HepG2 (cell line): ENCODE measurements around the gene RNPEPL1. TPM values are rescaled to one million over a fixed set of nuclear protein-coding genes. Genes with fewer than 3 reads are reported as not detected.

Experiments used
- BATF2 ChIP-seq: sonication (generic); formaldehyde crosslinking; IDR thresholded peaks from 2 replicates; pipeline ENCODE4 v1.8.0; 2022; ENCODE audit warnings: mild to moderate bottlenecking, missing genetic modification reagents, moderate library complexity
- CENPT ChIP-seq: sonication (generic); formaldehyde crosslinking; IDR thresholded peaks from 2 replicates; pipeline ENCODE4 v1.8.0; 2022; ENCODE audit warnings: low read depth, mild to moderate bottlenecking, moderate library complexity, missing genetic modification reagents
- EP300 ChIP-seq, 3 experiments: sonication (generic) in 1 of 3; formaldehyde crosslinking in 1 of 3; IDR thresholded peaks; 2 replicates each; pipeline versions ENCODE4 v1.5.1 to v1.6.1; 2011 to 2020; ENCODE audit warnings: low read depth in 2 of 3, low read length in 2 of 3, borderline replicate concordance in 1 of 3, improper control_type of control experiment in 1 of 3, mild to moderate bottlenecking in 1 of 3, missing genetic modification reagents in 1 of 3, moderate library complexity in 1 of 3
- FOXK1 ChIP-seq: sonication (generic); formaldehyde crosslinking; IDR thresholded peaks from 2 replicates; pipeline ENCODE4 v1.4.0; 2020; ENCODE audit warnings: low read depth, missing genetic modification reagents, borderline replicate concordance
- FUBP1 ChIP-seq: sonication (generic); formaldehyde crosslinking; IDR thresholded peaks from 2 replicates; pipeline ENCODE4 v1.5.1; 2020; ENCODE audit warnings: missing genetic modification reagents, mild to moderate bottlenecking, borderline replicate concordance
- GABPA ChIP-seq, 2 experiments: IDR thresholded peaks; 2 replicates each; pipeline ENCODE4 v1.6.1; 2011 to 2016; ENCODE audit warnings: low read depth in 2 of 2, low read length in 1 of 2, missing biosample characterization in 1 of 2, missing genetic modification characterization in 1 of 2
- HNRNPK ChIP-seq: fragments of 200-400 bp; formaldehyde crosslinking; IDR thresholded peaks from 2 replicates; pipeline ENCODE4 v1.6.1; 2018; ENCODE audit warnings: low read length, low read depth, moderate library complexity, mild to moderate bottlenecking; ENCODE audit not compliant: poor library complexity, severe bottlenecking
- IRX3 ChIP-seq: sonication (generic); formaldehyde crosslinking; IDR thresholded peaks from 2 replicates; pipeline ENCODE4 v1.8.1; 2023; ENCODE audit warnings: mild to moderate bottlenecking, low read depth, missing genetic modification reagents, borderline replicate concordance
- JARID2 ChIP-seq: sonication (generic); formaldehyde crosslinking; IDR thresholded peaks from 2 replicates; pipeline ENCODE4 v1.8.1; 2023; ENCODE audit warnings: missing genetic modification reagents, inconsistent platforms; ENCODE audit not compliant: insufficient replicate concordance
- KLF16 ChIP-seq, 2 experiments: sonication (generic) in 1 of 2; formaldehyde crosslinking in 1 of 2; IDR thresholded peaks; 2 replicates each; pipeline versions ENCODE4 v1.6.1 to v1.8.0; 2016 to 2023; ENCODE audit warnings: missing genetic modification reagents in 2 of 2, missing compliant biosample characterization in 1 of 2
- MYPOP ChIP-seq: sonication (generic); formaldehyde crosslinking; IDR thresholded peaks from 2 replicates; pipeline ENCODE4 v1.8.1; 2023; ENCODE audit warnings: mild to moderate bottlenecking, moderate library complexity, missing genetic modification reagents
- NBN ChIP-seq: fragments of 450-650 bp; conservative IDR thresholded peaks from 2 replicates; pipeline ENCODE4 v1.6.1; 2017
- NFKBIZ ChIP-seq: IDR thresholded peaks from 2 replicates; pipeline ENCODE4 v1.6.1; 2018; ENCODE audit warnings: missing genetic modification reagents, missing compliant biosample characterization
- RBFOX2 ChIP-seq: fragments of 200-400 bp; formaldehyde crosslinking; IDR thresholded peaks from 2 replicates; pipeline ENCODE4 v1.6.1; 2017; ENCODE audit warnings: low read depth, mild to moderate bottlenecking, low read length
- RELA ChIP-seq: sonication (generic); formaldehyde crosslinking; IDR thresholded peaks from 2 replicates; pipeline ENCODE4 v1.4.0; 2020; ENCODE audit warnings: missing genetic modification reagents
- TARDBP ChIP-seq: sonication (generic); formaldehyde crosslinking; IDR thresholded peaks from 2 replicates; pipeline ENCODE4 v1.8.0; 2022; ENCODE audit warnings: mild to moderate bottlenecking, missing genetic modification reagents
- TEF ChIP-seq: sonication (generic); formaldehyde crosslinking; IDR thresholded peaks from 2 replicates; pipeline ENCODE4 v1.5.0; 2020; ENCODE audit warnings: missing genetic modification reagents
- TERF1 ChIP-seq: sonication (generic); formaldehyde crosslinking; IDR thresholded peaks from 2 replicates; pipeline ENCODE4 v1.8.0; 2022; ENCODE audit warnings: mild to moderate bottlenecking, missing genetic modification reagents, moderate library complexity
- XBP1 ChIP-seq: sonication (generic); formaldehyde crosslinking; IDR thresholded peaks from 2 replicates; pipeline ENCODE4 v1.5.0; 2020; ENCODE audit warnings: missing genetic modification reagents
- ZC3H4 ChIP-seq: sonication (generic); formaldehyde crosslinking; IDR thresholded peaks from 2 replicates; pipeline ENCODE4 v1.4.0; 2020; ENCODE audit warnings: missing genetic modification reagents, borderline replicate concordance
- ZNF672 ChIP-seq: sonication (generic); formaldehyde crosslinking; IDR thresholded peaks from 2 replicates; pipeline ENCODE4 v1.8.1; 2022; ENCODE audit warnings: missing genetic modification reagents
- ZNF878 ChIP-seq: sonication (generic); formaldehyde crosslinking; IDR thresholded peaks from 2 replicates; pipeline ENCODE4 v1.8.1; 2023; ENCODE audit warnings: mild to moderate bottlenecking, missing genetic modification reagents, moderate library complexity
- polyA plus RNA-seq, 8 experiments: library from polyadenylated mRNA; depleted of rRNA in 3 of 8; stranded (reverse) in 7 of 8; unstranded in 1 of 8; fragments of >200 nt; fragmentation: Illumina TruSeq in 4 of 8; extraction: Trizol in 4 of 8; gene quantifications; 2 replicates each; pipeline versions ENCODE4 v1.2.1 to v1.2.3, GENCODE V29; 2011 to 2016; ENCODE audit warnings: low read depth in 4 of 8, missing spikeins in 1 of 8, mixed read lengths in 1 of 8; ENCODE audit not compliant: insufficient read depth in 1 of 8
- total RNA-seq, 5 experiments: library from RNA; depleted of rRNA; stranded (reverse); fragments of >200 nt; fragmentation: Illumina TruSeq; extraction: Trizol; gene quantifications; 2 replicates each; pipeline ENCODE4 v1.2.3, GENCODE V29; 2016; ENCODE audit warnings: low read depth in 1 of 5

The RNPEPL1 gene
- total and polyA plus RNA-seq, 2 of the 13 experiments (the other 11 are each of a cell fraction or from before 2014, with no cell fraction given) = 13.0 to 18.0 TPM

GRCh38 chr2:240579771-240580614 lies 11.7 kb downstream of the RNPEPL1 start (continued):
- TF ChIP-seq ZC3H4 (CRISPR knock-in tag) (no peak; the same call in 1 of the 2 replicates), NFKBIZ (CRISPR knock-in tag) (0 out of 2 replicates have a peak, but pooled peaks have one; percentile 20), RBFOX2 (peak; percentile 52; the same call in 1 of the 2 replicates), ZNF672 (CRISPR knock-in tag) (no peak), ZNF878 (CRISPR knock-in tag) (no peak), FUBP1 (CRISPR knock-in tag) (no peak), MYPOP (peak; percentile 81), TERF1 (CRISPR knock-in tag) (peak; percentile 84; the same call in 1 of the 2 replicates), KLF16 (CRISPR knock-in tag; IDR thresholded peaks at IDR 0.05) (peak in 1 of 2 experiments; percentile 79; a peak in 2 of 4 replicates), RELA (CRISPR knock-in tag) (no peak), BATF2 (CRISPR knock-in tag) (no peak; the same call in 1 of the 2 replicates), XBP1 (CRISPR knock-in tag) (no peak), GABPA (IDR thresholded peaks at IDR 0.05; ENCODE audit: low read depth, low read length) (no peak), GABPA (CRISPR knock-in tag; IDR thresholded peaks at IDR 0.05; ENCODE audit: low read depth) (no peak), IRX3 (CRISPR knock-in tag) (no peak), FOXK1 (CRISPR knock-in tag) (peak; percentile 67; the same call in 1 of the 2 replicates), JARID2 (no peak), HNRNPK (no peak), TARDBP (CRISPR knock-in tag) (no peak), NBN (no peak), CENPT (CRISPR knock-in tag) (peak; percentile 82; the same call in 1 of the 2 replicates), EP300 (IDR thresholded peaks at IDR 0.05; ENCODE audit: low read depth in 2 of 2, low read length in 2 of 2) (peak in 1 of 2 experiments; percentile 24; a peak in 2 of 4 replicates), EP300 (CRISPR knock-in tag; IDR thresholded peaks at IDR 0.05; ENCODE audit: borderline replicate concordance) (no peak), TEF (CRISPR knock-in tag) (no peak)
